ENCODE results near the gene ELMO1. TPM values are rescaled to one million over a fixed set of nuclear protein-coding genes. Genes with fewer than 3 reads are reported as not detected.

ELMO1 gene
- total RNA-seq, 1 experiment from 2014 or later, result not detected

DNA sequence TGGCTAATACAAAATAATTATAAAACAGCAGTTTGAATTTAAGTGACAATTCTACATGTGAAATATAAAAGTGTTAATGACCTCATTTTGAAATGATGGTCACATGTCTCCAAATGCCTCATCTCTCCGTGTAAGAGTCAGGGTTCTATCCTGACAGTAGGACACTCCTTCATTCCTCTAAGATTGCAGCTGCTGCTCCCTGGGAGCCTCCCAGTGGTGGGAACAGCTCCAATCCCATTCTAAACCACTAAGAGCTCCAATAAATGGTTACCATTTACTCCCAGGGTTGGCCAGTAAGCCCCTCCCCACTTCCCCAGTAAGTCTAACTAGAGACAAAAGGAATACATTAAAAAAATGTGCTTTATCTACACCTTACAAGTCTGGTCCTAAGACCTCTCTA, 379.8 kb downstream of the ELMO1 start:
- Histone ChIP-seq H3K79me2 (ENCODE audit: low read length) (no peaks in the 10 kb centered on the region), H3K9me2 (replicated peaks; ENCODE audit: low read length) (no peaks in the 10 kb centered on the region), H3K4me3 (ENCODE audit: low read length) (no peak overlapping the region), H3K27ac (ENCODE audit: low read length) (no peak overlapping the region), H4K20me1 (ENCODE audit: low read length) (no peaks in the 10 kb centered on the region), H3F3A (ENCODE audit: low read length, unreplicated experiment) (no peaks in the 10 kb centered on the region), H3K27me3 (ENCODE audit: low read length) (peaks cover 8% of the 10 kb centered on the region; the same call in 1 of the 2 replicates), H3K9me3 (ENCODE audit: low read length) (no peaks in the 10 kb centered on the region), H3K9ac (ENCODE audit: low read length) (no peak overlapping the region), H3K36me3 (ENCODE audit: low read depth, low read length) (no peaks in the 10 kb centered on the region), H3K4me2 (ENCODE audit: low read length) (no peak overlapping the region), H3K4me1 (ENCODE audit: insufficient read depth, low read length) (no peaks in the 10 kb centered on the region), H2AFZ (ENCODE audit: low read length) (no peak overlapping the region)
- DNase-seq, result no peak
- CTCF ChIA-PET, result no interaction called here
- ATAC-seq, result no peak
- intact Hi-C loops (cut with micrococcal nuclease), result no loop called here
- no TSS peak for BruUV-seq (replicated peaks)
- no peak for TF ChIP-seq EZH2 (IDR thresholded peaks at IDR 0.05; ENCODE audit: low read length, unreplicated experiment)
- no peak for TF ChIP-seq CTCF (conservative IDR thresholded peaks at IDR 0.05; ENCODE audit: low read depth, low read length)
- no peak for TF ChIP-seq EZH2phosphoT487 (IDR thresholded peaks at IDR 0.05; ENCODE audit: borderline replicate concordance, low read length)
- POLR2A ChIA-PET (ENCODE audit: unreplicated experiment), result no interaction called here

DNA sequence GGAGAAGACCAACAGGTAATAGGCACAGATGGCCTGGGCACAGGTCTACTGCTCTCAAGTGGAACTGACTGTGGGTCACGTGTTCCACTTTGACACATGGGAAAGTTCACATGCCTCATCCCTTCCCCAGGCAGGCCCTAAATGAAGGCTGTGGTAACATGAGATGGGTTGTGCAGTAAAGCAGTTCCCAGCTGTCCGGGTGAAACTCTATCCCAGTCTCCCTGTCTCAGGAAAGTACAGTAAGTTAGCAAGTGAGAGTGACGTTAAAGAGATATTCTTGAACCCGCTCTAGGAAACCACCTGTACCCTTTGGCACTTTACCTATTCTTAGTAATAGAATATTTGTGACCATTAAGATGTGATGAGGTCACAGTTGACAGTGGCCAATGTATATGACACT, 380.6 kb downstream of the ELMO1 start:
- ATAC-seq, result no peak
- no peak for DNase-seq
- Histone ChIP-seq H3K27me3 (ENCODE audit: low read length) (peaks cover 8% of the 10 kb centered on the region; the same call in 1 of the 2 replicates), H3K4me2 (ENCODE audit: low read length) (no peak overlapping the region), H3K36me3 (ENCODE audit: low read depth, low read length) (no peaks in the 10 kb centered on the region), H3K9ac (ENCODE audit: low read length) (no peak overlapping the region), H3K27ac (ENCODE audit: low read length) (no peak overlapping the region), H3K4me1 (ENCODE audit: insufficient read depth, low read length) (no peaks in the 10 kb centered on the region), H3K4me3 (ENCODE audit: low read length) (no peak overlapping the region), H3K9me2 (replicated peaks; ENCODE audit: low read length) (no peaks in the 10 kb centered on the region), H4K20me1 (ENCODE audit: low read length) (no peaks in the 10 kb centered on the region), H2AFZ (ENCODE audit: low read length) (no peak overlapping the region), H3K79me2 (ENCODE audit: low read length) (no peaks in the 10 kb centered on the region), H3F3A (ENCODE audit: low read length, unreplicated experiment) (no peaks in the 10 kb centered on the region), H3K9me3 (ENCODE audit: low read length) (no peaks in the 10 kb centered on the region)
- ChIA-PET CTCF (no interaction called here), POLR2A (ENCODE audit: unreplicated experiment) (no interaction called here)
- TF ChIP-seq EZH2phosphoT487 (IDR thresholded peaks at IDR 0.05; ENCODE audit: borderline replicate concordance, low read length) (no peak), EZH2 (IDR thresholded peaks at IDR 0.05; ENCODE audit: low read length, unreplicated experiment) (no peak), CTCF (conservative IDR thresholded peaks at IDR 0.05; ENCODE audit: low read depth, low read length) (no peak)
- intact Hi-C loops (cut with micrococcal nuclease), result no loop called here
- no TSS peak for BruUV-seq (replicated peaks)

DNA sequence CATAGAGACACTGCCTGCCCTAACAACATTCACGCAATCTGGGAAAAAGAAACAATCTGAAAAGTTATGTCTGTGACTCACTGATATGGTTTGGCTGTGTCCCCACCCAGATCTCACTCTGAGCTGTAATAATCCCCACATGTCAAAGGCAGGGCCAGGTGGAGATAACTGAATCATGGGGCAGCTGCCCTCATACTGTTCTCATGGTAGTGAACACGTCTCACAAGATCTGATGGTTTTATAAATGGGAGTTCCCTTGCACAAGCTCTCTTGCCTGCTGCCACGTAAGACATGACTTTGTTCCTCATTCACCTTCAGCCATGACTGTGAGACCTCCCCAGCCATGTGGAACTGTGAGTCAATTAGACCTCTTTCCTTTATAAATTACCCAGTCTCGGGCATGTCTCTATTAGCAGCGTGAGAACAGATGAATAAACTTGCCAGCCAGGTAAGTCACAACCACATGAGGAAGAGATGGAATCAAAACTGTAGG, 382.8 kb downstream of the ELMO1 start:
- ChIA-PET POLR2A (ENCODE audit: unreplicated experiment) (no interaction called here), CTCF (no interaction called here)
- intact Hi-C loops (cut with micrococcal nuclease), result no loop called here
- no peaks in the 10 kb centered on the region for H3K27me3 ChIP-seq (ENCODE audit: low read length)
- no peaks in the 10 kb centered on the region for H3F3A ChIP-seq (ENCODE audit: low read length, unreplicated experiment)
- no TSS peak for BruUV-seq (replicated peaks)
- no peaks in the 10 kb centered on the region for H3K79me2 ChIP-seq (ENCODE audit: low read length)
- no peaks in the 10 kb centered on the region for H3K4me1 ChIP-seq (ENCODE audit: insufficient read depth, low read length)
- no peak overlapping the region for H2AFZ ChIP-seq (ENCODE audit: low read length)
- no peak overlapping the region for H3K4me3 ChIP-seq (ENCODE audit: low read length)
- H3K9me2 ChIP-seq (replicated peaks; ENCODE audit: low read length), result no peaks in the 10 kb centered on the region
- no peaks in the 10 kb centered on the region for H4K20me1 ChIP-seq (ENCODE audit: low read length)
- no peak overlapping the region for H3K9ac ChIP-seq (ENCODE audit: low read length)
- no peak overlapping the region for H3K27ac ChIP-seq (ENCODE audit: low read length)
- no peak overlapping the region for H3K4me2 ChIP-seq (ENCODE audit: low read length)
- H3K36me3 ChIP-seq (ENCODE audit: low read depth, low read length), result no peaks in the 10 kb centered on the region
- no peak for DNase-seq
- ATAC-seq, result no peak
- H3K9me3 ChIP-seq (ENCODE audit: low read length), result no peaks in the 10 kb centered on the region
- TF ChIP-seq EZH2 (IDR thresholded peaks at IDR 0.05; ENCODE audit: low read length, unreplicated experiment), result no peak
- no peak for TF ChIP-seq CTCF (conservative IDR thresholded peaks at IDR 0.05; ENCODE audit: low read depth, low read length)
- no peak for TF ChIP-seq EZH2phosphoT487 (IDR thresholded peaks at IDR 0.05; ENCODE audit: borderline replicate concordance, low read length)
